ENCODE data around the gene CDC42BPA. TPM values are rescaled to one million over a fixed set of nuclear protein-coding genes. Genes with fewer than 3 reads are reported as not detected.
A peak's percentile ranks its signal among the peaks of the same experiment; 100 is the strongest.

Gene CDC42BPA
- total RNA-seq, 1 experiment from 2014 or later: 30.1 TPM

- no peak overlapping the region for H3K4ac ChIP-seq (ENCODE audit: low read depth, low read length)
- Mint-ChIP-seq H3K4me1 (peaks cover 52 to 54% of the 10 kb centered on the region in 2 experiments), H3K27me3 (ENCODE audit: low read depth) (peaks cover 9% of the 10 kb centered on the region), H3K9me3 (peaks cover 0 to 1% of the 10 kb centered on the region in 2 experiments; a peak in 1 of 5 replicates), H3K4me3 (peak overlapping the region; percentile 79 to 82), H3K36me3 (ENCODE audit: insufficient read depth in 1 of 3, low read depth in 3 of 3) (peaks cover 4 to 5% (median 5%) of the 10 kb centered on the region in 3 experiments; a peak in 6 of 7 replicates), H3K27ac (no peak overlapping the region)
- no CpG with 5 or more reads among the region's 6 CpGs for WGBS (ENCODE audit: extremely low coverage, insufficient read length, low lambda C conversion rate)
- H4K91ac ChIP-seq (ENCODE audit: insufficient read length, low read depth, low read length): no peak overlapping the region
- no peak overlapping the region for H3T11ph ChIP-seq (ENCODE audit: low read length)
- no peak overlapping the region for H2BK12ac ChIP-seq (ENCODE audit: insufficient read length, low read depth, low read length)
- no peaks in the 10 kb centered on the region for H3K9me3 ChIP-seq (ENCODE audit: control insufficient read depth, low read depth, low read length)
- H2BK120ac ChIP-seq (ENCODE audit: low read depth, low read length, poor library complexity, severe bottlenecking): no peak overlapping the region
- H4K20me1 ChIP-seq (ENCODE audit: control insufficient read depth, insufficient read depth, insufficient read length): no peaks in the 10 kb centered on the region
- no peak overlapping the region for H2BK5ac ChIP-seq (ENCODE audit: insufficient read length, low read length)
- TF ChIP-seq CTCF (conservative IDR thresholded peaks at IDR 0.05): no peak
- no peak overlapping the region for H2BK15ac ChIP-seq (ENCODE audit: low read depth, low read length)
- no peaks in the 10 kb centered on the region for H3K79me2 ChIP-seq (ENCODE audit: insufficient read depth, low read length)
- no peak overlapping the region for H2AFZ ChIP-seq (ENCODE audit: low read length)
- peaks cover 8% of the 10 kb centered on the region for H3K4me1 ChIP-seq (ENCODE audit: insufficient read depth, low read length)
- no peaks in the 10 kb centered on the region for H3K79me1 ChIP-seq (ENCODE audit: insufficient read depth, low read depth, low read length, poor library complexity, severe bottlenecking)
- H3K56ac ChIP-seq (ENCODE audit: insufficient read length, low read depth, low read length): no peak overlapping the region
- no peak overlapping the region for H4K8ac ChIP-seq (replicated peaks; ENCODE audit: insufficient read length, low read depth, low read length)
- H3K27me3 ChIP-seq (ENCODE audit: insufficient read depth, low read length): no peaks in the 10 kb centered on the region
- peak overlapping the region; percentile 67 for H3K4me2 ChIP-seq (ENCODE audit: insufficient read depth, insufficient read length, low read length)
- H3K23me2 ChIP-seq (ENCODE audit: insufficient read length, low read depth, low read length, poor library complexity, severe bottlenecking): peaks cover 11% of the 10 kb centered on the region
- H2BK20ac ChIP-seq (ENCODE audit: low read depth, low read length, poor library complexity, severe bottlenecking): no peak overlapping the region
- H3K27ac ChIP-seq (ENCODE audit: insufficient read length, low read depth, low read length): no peak overlapping the region
- no peak for DNase-seq
- no peak overlapping the region for H3K23ac ChIP-seq (ENCODE audit: insufficient read length, low read depth, low read length)
- no peak overlapping the region for H4K5ac ChIP-seq (ENCODE audit: insufficient read length, low read depth, low read length)
- H3K18ac ChIP-seq (ENCODE audit: insufficient read length, low read depth, low read length): no peak overlapping the region
- peak overlapping the region; percentile 27 for H3K9ac ChIP-seq (ENCODE audit: extremely low read depth, insufficient read length, low read length)
- no peak overlapping the region for H3K14ac ChIP-seq (ENCODE audit: insufficient read depth, low read length)
- H2AK5ac ChIP-seq (ENCODE audit: insufficient read length, low read length): no peak overlapping the region
Measured at GRCh38 chr1:226940806-226941067, 377.6 kb downstream of the CDC42BPA start.

Measured in H9 (cell line).